Upper lobe of left lung (tissue), 6 donors: Measurements from ENCODE around the gene ADAM12. TPM values are rescaled to one million over a fixed set of nuclear protein-coding genes. Genes with fewer than 3 reads are reported as not detected.
A peak's percentile ranks its signal among the peaks of the same experiment; 100 is the strongest.

Experiments used
- ATAC-seq, 2 donors: fragments of 200-7000 bp; cut with Tn5 transposase; one replicate each; pipeline ENCODE4 v1.9.1; 2022; ENCODE audit warnings: mild to moderate bottlenecking in 2 of 2, moderate library complexity in 2 of 2; ENCODE audit not compliant: low FRiP score in 2 of 2
- DNase-seq, 2 donors: peaks; one replicate each; pipeline ENCODE4 v3.0.0-alpha.2; 2019 to 2020
- H3K27ac ChIP-seq, 4 donors: fragments of 200-600 bp; sonication (generic); one replicate each; pipeline ENCODE4 v1.5.1; 2016 to 2019
- H3K27me3 ChIP-seq, 4 donors: fragments of 200-600 bp; sonication (generic); one replicate each; pipeline ENCODE4 v1.5.1; 2017 to 2019
- H3K36me3 ChIP-seq, 4 donors: fragments of 200-600 bp; sonication (generic); one replicate each; pipeline ENCODE4 v1.5.1; 2016 to 2019
- H3K4me1 ChIP-seq, 4 donors: fragments of 200-600 bp; sonication (generic); one replicate each; pipeline ENCODE4 v1.5.1; 2018 to 2019
- H3K4me3 ChIP-seq, 4 donors: fragments of 200-600 bp; sonication (generic); one replicate each; pipeline ENCODE4 v1.5.1; 2017 to 2019; ENCODE audit warnings: mild to moderate bottlenecking in 2 of 4, moderate library complexity in 1 of 4
- H3K9me3 ChIP-seq, 4 donors: fragments of 200-600 bp; sonication (generic); one replicate each; pipeline ENCODE4 v1.5.1; 2018 to 2019
- EP300 ChIP-seq, 4 donors: sonication (generic); formaldehyde crosslinking; IDR thresholded peaks; one replicate each; pipeline ENCODE4 v1.5.1; 2017; ENCODE audit warnings: antibody characterized with exemption in 4 of 4, control low read depth in 2 of 4
- POLR2A ChIP-seq, 4 donors: fragments of 450-650 bp; IDR thresholded peaks; one replicate each; pipeline ENCODE4 v1.5.1; 2016 to 2017; ENCODE audit warnings: antibody characterized with exemption in 4 of 4, mild to moderate bottlenecking in 2 of 4
- POLR2AphosphoS5 ChIP-seq, 2 donors: sonication (generic); formaldehyde crosslinking; IDR thresholded peaks; one replicate each; pipeline ENCODE4 v1.5.1; 2017; ENCODE audit warnings: antibody characterized with exemption in 2 of 2
- WGBS, 2 donors: methylation state at CpG; one replicate each; pipeline ENCODE4 v1.1.5; 2017 to 2018; 5-methylcytosine and 5-hydroxymethylcytosine counted together
- total RNA-seq, 6 donors: library from RNA; depleted of rRNA in 4 of 6; stranded (reverse); fragments of >200 nt in 4 of 6; gene quantifications; one replicate each; pipeline versions ENCODE4 v1.1.0 to v1.2.1, GENCODE V29; 2016 to 2021
- TF ChIP-seq, protein P1 (sequence below), 6 experiments: fragments of 450-650 bp in 4 of 6; fragments of 200-600 bp in 2 of 6; sonication (generic) in 2 of 6; IDR thresholded peaks; one replicate each; pipeline ENCODE4 v1.5.1; 2016 to 2019; ENCODE audit warnings: antibody characterized with exemption in 6 of 6
- donor health status: DM: no; HTN: no; CAD: no; lungs with moderate emphysema.
- donor health status: DM: no; HTN: yes; CAD: no; lungs with severe emphysema.

ADAM12 gene
- total RNA-seq, 6 donors from 2014 or later = 0.44 to 3.7 (median 0.82) TPM

DNA sequence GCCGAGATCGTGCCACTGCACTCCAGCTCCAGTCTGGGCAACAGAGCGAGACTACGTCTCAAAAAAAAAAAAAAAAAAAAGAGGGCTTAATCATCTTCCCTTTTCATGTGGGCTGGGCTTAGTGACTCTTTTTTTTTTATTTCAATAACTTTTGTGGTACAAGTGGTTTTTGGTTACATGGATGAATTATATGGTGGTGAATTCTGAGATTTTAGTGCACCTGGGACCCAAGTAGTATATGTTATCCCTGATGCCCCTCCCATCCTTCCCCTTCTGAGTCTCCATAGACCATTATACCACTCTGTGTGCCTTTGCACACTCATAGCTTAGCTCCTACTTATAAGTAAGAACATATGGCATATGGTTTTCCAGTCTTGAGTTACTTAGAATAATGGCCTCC is 4.8 kb upstream of the ADAM12 start:
- no peak overlapping the region for H3K27ac ChIP-seq
- H3K9me3 ChIP-seq = no peaks in the 10 kb centered on the region
- DNase-seq (no peak), ATAC-seq (no peak)
- peaks cover 0 to 8% (median 4%) of the 10 kb centered on the region in 4 donors for H3K27me3 ChIP-seq
- no peak overlapping the region for H3K4me3 ChIP-seq
- no peaks in the 10 kb centered on the region for H3K36me3 ChIP-seq
- peaks cover 0 to 8% (median 2%) of the 10 kb centered on the region in 4 donors for H3K4me1 ChIP-seq
- 79 to 88% methylated on average over 4 of the region's 4 CpGs for WGBS, 2 donors
- TF ChIP-seq, protein P1, sequence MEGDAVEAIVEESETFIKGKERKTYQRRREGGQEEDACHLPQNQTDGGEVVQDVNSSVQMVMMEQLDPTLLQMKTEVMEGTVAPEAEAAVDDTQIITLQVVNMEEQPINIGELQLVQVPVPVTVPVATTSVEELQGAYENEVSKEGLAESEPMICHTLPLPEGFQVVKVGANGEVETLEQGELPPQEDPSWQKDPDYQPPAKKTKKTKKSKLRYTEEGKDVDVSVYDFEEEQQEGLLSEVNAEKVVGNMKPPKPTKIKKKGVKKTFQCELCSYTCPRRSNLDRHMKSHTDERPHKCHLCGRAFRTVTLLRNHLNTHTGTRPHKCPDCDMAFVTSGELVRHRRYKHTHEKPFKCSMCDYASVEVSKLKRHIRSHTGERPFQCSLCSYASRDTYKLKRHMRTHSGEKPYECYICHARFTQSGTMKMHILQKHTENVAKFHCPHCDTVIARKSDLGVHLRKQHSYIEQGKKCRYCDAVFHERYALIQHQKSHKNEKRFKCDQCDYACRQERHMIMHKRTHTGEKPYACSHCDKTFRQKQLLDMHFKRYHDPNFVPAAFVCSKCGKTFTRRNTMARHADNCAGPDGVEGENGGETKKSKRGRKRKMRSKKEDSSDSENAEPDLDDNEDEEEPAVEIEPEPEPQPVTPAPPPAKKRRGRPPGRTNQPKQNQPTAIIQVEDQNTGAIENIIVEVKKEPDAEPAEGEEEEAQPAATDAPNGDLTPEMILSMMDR (IDR thresholded peaks at IDR 0.05) = no peak
- TF ChIP-seq POLR2AphosphoS5 (IDR thresholded peaks at IDR 0.05) (no peak), POLR2A (IDR thresholded peaks at IDR 0.05) (no peak), EP300 (IDR thresholded peaks at IDR 0.05) (no peak)

DNA sequence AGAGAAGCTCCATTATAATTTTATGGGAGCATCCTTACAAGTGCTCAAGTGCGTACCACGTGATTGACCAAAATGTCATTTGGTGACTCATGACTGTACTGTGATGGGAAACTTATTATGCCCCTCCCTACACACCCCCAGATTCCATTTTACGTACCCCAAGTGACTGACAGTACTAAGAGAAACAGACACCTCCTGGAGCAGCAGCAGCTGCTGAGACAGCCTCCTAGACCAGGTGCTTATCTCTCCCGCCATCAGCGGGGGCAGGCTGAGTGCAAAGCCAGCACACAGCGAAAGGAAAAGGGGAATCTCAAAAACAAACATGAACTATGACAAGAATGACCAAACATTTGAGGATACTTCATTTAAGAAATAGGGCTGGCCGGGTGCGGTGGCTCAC is 4.2 kb upstream of the ADAM12 start:
- peaks cover 0 to 14% (median 6%) of the 10 kb centered on the region in 4 donors for H3K4me1 ChIP-seq
- H3K27me3 ChIP-seq = peaks cover 0 to 14% (median 7%) of the 10 kb centered on the region in 4 donors
- WGBS, 2 donors = 75 to 79% methylated on average over 8 of the region's 8 CpGs
- DNase-seq (no peak), ATAC-seq (no peak)
- no peaks in the 10 kb centered on the region for H3K36me3 ChIP-seq
- no peaks in the 10 kb centered on the region for H3K9me3 ChIP-seq
- no peak overlapping the region for H3K4me3 ChIP-seq
- no peak overlapping the region for H3K27ac ChIP-seq
- TF ChIP-seq POLR2A (IDR thresholded peaks at IDR 0.05) (no peak), POLR2AphosphoS5 (IDR thresholded peaks at IDR 0.05) (no peak), EP300 (IDR thresholded peaks at IDR 0.05) (no peak)

DNA sequence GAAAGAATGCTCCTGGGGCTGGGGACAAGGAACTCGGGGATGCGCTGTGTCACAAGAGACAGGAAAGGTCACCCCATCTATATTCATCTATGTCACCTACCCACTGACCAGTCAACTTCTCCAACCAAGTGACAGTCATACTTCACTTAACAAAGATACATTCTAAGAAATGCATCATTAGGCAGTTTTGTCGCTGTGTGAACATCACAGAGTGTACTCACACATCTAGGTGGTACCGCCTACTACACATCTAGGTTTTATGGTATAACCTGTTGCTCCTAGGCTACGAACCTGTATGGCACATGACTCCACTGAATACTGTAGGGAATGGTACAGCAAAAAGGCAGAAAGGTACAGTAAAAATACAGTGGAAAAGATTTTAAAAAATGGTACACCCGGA is 3.8 kb upstream of the ADAM12 start:
- ATAC-seq = no peak
- Histone ChIP-seq H3K9me3 (no peaks in the 10 kb centered on the region), H3K4me3 (no peak overlapping the region), H3K27me3 (peaks cover 0 to 17% (median 8%) of the 10 kb centered on the region in 4 donors), H3K27ac (no peak overlapping the region), H3K36me3 (no peaks in the 10 kb centered on the region), H3K4me1 (peaks cover 0 to 18% (median 10%) of the 10 kb centered on the region in 4 donors)
- 81 to 86% methylated on average over 6 of the region's 6 CpGs for WGBS, 2 donors
- no peak for DNase-seq
- TF ChIP-seq POLR2AphosphoS5 (IDR thresholded peaks at IDR 0.05) (no peak), EP300 (IDR thresholded peaks at IDR 0.05) (no peak), POLR2A (IDR thresholded peaks at IDR 0.05) (no peak)
- TF ChIP-seq, protein P1 (IDR thresholded peaks at IDR 0.05) = no peak

DNA sequence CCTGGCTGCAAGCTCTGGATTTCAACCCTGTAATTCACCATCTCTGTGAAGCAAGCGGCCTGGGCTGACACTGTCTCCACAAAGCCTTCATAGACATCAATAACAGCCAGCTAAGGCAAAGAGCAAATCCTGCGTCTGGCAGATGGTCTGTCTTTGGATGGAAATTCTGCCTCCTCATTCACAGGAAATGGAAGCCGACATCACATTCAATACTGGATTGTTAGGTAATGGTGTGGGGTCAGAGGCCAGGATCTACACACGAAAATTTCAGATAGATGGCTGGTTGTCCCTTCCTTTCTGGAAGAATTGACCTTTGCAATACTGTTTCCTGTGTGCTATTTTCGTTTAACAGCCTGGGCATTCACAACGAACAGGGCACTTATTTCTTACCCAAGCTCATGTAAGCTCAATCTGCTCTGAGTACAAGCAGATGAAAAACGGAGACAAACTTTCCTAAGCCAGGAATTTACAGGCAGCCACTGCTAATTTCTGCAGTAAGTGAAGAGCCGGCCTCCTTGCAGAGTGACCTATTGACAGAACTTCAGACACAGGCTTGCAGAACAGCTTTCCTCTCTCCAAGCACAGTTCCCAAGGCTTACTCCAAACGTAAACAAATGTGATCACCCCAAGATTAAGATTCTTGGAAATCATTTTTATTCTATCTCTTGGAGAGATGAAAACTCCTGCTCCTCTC is 3.1 kb upstream of the ADAM12 start:
- WGBS, 2 donors = 39 to 43% methylated on average over 9 of the region's 9 CpGs
- no peak overlapping the region for H3K4me3 ChIP-seq
- ATAC-seq (no peak), DNase-seq (no peak)
- no peaks in the 10 kb centered on the region for H3K36me3 ChIP-seq
- TF ChIP-seq EP300 (IDR thresholded peaks at IDR 0.05) = no peak
- TF ChIP-seq POLR2AphosphoS5 (IDR thresholded peaks at IDR 0.05) = peak in 1 of 2 donors; percentile 10
- peaks cover 0 to 19% (median 8%) of the 10 kb centered on the region in 4 donors for H3K27me3 ChIP-seq
- H3K4me1 ChIP-seq = peaks cover 0 to 21% (median 11%) of the 10 kb centered on the region in 4 donors
- H3K27ac ChIP-seq = peak overlapping the region in 1 of 4 donors; percentile 27
- no peaks in the 10 kb centered on the region for H3K9me3 ChIP-seq

DNA sequence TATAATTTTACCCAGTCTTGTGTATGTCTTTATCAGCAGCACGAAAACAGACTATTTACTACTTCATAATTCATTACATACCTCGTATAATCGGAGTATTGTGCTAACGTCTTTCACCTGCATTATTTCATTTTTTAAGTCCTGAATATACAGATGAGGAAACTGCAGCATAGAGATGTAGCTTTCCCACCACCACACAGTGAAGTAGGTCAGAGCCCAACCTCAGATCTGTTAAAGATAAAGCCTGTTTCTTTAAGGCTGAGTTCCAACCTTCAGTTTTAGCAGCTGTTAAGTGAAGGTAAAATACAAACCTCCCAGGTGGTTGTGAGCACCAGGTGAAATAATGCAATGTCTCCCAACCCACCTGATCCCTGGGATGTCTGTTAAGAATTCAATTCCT is 2.0 kb upstream of the ADAM12 start:
- ATAC-seq = no peak
- H3K4me1 ChIP-seq = peaks cover 0 to 21% (median 11%) of the 10 kb centered on the region in 4 donors

More for the DNA sequence above, 2.0 kb upstream of the ADAM12 start:
- H3K27ac ChIP-seq = no peak overlapping the region
- WGBS, 2 donors = 94 to 96% methylated on average over 4 of the region's 4 CpGs
- H3K36me3 ChIP-seq = no peaks in the 10 kb centered on the region
- TF ChIP-seq, protein P1 (IDR thresholded peaks at IDR 0.05) = no peak
- TF ChIP-seq POLR2AphosphoS5 (IDR thresholded peaks at IDR 0.05) = no peak
- no peak for TF ChIP-seq EP300 (IDR thresholded peaks at IDR 0.05)
- TF ChIP-seq POLR2A (IDR thresholded peaks at IDR 0.05) = no peak
- no peak for DNase-seq
- peaks cover 0 to 19% (median 8%) of the 10 kb centered on the region in 4 donors for H3K27me3 ChIP-seq
- H3K9me3 ChIP-seq = no peaks in the 10 kb centered on the region
- no peak overlapping the region for H3K4me3 ChIP-seq
